Endothelial cell of hepatic sinusoid (primary cell): ENCODE data around the gene ANO4.
"Not testable (repeated sequence)": the region's sequence is repeated elsewhere in the genome, so short reads cannot be mapped to it uniquely, and the experiment has no call there.

Source experiments
- in situ Hi-C: cut with HindIII; loops from 2 replicates; pipeline ENCODE4 v1.10.0; 2017; ENCODE audit warnings: low sequenced_read_pairs

ANO4 gene

DNA sequence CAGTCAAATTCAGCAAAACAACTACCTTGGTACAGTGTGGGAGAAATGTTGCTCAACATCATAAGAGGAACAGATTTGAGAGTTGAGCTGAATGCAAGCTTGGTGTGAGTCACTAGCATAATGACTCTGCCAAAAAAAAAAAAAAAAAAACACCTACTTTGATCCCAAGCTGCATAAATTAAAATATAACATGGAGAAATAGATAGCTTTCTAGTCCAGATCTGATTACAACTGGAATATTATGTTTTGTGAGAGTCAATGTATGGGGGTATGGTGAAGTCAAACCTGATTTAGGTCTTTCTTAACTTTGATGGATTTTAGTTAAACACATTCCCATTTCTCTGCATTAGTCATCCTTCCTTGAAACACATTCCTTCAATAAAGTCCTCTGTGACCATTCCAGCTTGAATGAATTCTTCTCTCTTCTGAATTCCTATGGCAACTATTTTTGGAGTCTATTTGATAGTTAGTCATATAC lies 227.4 kb downstream of the ANO4 start:
- in situ Hi-C loops: no loop called here

DNA sequence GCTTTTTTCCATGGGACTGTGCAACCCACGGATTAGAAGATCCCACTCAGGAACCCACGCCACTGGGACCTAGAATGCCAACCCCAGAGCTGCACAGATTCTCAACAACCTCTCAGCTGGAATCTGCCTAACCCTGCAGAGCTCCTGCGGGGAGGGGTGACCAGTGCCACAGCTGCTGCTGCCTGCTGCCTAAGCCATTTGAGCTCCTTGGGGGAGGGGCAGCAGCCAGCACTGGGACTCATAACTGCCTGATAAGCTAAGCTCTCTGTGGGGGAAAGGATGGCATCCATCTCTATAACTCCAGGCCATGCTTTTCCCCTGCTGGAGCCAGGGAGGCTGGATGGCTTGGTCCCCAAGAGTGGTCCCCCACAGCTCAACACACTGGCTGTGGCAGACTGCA lies 232.6 kb downstream of the ANO4 start:
- in situ Hi-C loops: no loop called here

DNA sequence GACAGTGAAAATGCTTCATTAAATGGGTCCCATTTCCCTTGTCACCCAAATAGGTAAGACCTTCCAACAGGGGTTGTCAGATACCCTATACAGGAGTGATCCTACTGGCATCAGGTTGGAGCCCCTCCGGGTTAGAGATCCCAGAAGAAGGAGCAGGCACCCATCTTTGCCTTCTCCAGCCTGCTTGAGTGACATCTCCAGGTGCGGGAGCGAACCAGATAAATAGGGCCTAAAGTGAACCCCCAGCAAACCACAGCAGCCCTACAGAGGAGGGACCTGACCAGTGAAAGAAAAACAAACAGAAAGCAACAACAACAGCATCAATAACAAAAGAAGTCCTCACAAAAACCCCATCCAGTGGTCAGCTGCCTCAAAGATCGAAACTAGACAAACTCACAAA lies 233.2 kb downstream of the ANO4 start:
- in situ Hi-C loops: no loop called here

DNA sequence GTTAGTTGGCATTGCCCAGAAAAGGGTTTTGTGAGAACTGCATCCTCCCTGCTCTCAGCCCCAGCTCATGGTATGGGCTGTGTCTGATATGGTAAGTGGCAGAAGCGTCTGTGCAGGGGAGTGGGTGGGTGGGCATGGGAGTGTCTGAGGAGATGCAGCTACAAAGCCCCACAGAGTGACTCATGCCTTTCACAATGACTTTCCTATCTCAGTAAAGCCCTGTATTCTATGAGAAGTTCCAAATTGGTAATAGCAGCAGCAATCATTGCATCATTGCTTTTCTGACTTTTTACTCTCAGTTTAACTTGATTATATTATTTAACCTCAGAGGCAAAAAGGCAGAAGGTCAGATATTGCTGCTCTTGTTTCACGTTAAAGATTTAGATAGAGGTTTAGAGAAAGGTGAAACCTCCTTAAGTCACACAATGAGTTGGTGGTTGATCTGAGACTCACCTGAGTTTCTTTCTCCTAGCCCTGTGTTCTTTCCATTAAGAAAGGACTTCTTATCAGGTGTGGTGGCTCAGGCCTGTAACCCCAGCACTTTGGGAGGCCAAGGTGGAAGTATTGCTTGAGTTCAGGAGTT lies 243.8 kb downstream of the ANO4 start:
- in situ Hi-C loops: no loop called here

DNA sequence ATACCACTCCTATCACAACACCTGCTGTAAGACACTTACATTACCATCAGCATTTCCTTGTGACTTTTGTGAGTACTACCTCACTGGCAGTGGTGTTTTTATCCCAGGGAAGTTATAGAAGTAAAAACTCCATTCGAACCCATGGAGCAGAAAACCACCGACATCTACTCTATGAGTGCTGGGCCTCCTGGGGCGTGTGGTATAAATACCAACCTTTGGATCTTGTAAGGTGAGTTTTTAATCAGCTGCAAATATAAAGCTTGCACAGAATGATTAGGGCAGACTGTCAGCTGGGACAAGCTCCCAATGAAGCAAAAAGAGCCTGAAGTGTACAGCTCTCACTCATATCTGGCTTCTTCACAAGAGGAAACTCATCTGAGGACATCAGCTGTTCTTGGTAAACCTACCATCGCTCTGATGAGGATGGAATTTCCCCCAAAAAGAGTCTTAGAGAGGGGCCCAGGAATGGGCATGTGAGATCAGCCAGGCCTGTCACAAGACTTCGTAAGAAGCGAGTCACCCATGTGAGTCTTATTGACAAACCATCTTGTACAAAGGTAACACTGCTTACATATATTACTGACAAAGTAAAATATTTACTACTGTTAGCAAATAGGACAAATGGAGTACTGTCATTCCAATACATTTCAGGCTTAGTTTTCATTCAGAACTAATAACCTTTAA lies 245.4 kb downstream of the ANO4 start:
- in situ Hi-C loops: no loop called here

DNA sequence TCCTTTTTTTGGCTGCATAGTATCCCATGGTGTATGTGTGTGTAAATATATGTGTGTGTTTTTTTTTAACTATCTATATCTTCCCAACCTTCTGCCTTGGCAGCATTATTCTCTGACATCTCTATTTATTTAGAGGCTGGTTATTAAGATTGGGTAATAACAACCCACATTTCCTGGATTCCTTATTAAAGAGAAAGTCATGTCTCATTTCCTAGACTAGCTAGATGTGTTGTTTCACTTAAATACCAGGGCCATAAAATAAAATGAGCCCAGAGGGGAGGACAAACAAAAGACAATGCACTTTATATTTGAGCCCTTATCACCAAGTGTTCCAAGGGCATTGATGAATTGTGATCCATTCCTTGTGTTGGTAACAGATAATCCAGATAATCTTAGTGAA lies 246.4 kb downstream of the ANO4 start:
- in situ Hi-C loops: no loop called here

DNA sequence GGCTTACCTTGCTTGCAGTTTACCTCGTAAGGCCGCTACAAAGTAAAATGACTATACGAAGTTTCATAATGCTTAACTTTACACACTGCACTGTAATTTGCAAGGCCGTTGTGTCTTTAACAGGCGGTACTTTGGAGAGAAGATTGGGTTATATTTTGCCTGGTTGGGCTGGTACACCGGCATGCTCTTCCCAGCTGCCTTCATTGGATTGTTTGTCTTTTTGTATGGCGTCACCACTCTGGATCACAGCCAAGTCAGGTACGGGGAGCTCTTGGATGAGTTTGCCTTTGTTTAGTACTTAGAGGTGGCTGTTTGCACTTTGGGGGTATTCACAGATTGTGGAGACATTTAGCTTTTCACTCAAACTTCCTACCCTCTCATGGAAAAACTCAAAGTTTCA lies 247.6 kb downstream of the ANO4 start:
- in situ Hi-C loops: no loop called here

DNA sequence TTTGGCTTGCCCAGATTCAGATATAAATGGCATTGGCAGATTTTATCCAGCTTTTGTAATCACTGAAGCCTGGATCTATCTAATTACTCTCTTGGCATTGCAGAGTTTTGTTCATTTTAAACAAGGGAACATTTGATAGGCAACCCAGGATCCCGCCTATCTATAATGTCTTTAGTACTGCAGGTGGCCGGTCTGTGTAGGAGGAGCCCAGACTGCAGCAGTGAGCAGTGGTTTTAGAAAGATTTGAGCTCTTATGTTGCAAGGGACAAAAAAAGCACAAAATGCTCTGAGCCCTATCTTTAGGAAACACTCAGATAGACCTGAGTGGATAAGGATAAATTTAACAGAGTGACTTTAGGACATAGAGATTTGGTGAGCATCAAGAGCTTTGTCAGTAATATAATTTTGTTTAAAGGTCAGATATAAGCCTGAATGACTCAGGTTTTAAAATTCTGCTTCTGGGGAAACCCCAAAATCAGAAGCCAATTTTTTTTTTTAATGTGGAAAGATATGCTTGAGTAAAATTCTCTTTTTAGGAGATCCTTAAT lies 250.0 kb downstream of the ANO4 start:
- in situ Hi-C loops: no loop called here

DNA sequence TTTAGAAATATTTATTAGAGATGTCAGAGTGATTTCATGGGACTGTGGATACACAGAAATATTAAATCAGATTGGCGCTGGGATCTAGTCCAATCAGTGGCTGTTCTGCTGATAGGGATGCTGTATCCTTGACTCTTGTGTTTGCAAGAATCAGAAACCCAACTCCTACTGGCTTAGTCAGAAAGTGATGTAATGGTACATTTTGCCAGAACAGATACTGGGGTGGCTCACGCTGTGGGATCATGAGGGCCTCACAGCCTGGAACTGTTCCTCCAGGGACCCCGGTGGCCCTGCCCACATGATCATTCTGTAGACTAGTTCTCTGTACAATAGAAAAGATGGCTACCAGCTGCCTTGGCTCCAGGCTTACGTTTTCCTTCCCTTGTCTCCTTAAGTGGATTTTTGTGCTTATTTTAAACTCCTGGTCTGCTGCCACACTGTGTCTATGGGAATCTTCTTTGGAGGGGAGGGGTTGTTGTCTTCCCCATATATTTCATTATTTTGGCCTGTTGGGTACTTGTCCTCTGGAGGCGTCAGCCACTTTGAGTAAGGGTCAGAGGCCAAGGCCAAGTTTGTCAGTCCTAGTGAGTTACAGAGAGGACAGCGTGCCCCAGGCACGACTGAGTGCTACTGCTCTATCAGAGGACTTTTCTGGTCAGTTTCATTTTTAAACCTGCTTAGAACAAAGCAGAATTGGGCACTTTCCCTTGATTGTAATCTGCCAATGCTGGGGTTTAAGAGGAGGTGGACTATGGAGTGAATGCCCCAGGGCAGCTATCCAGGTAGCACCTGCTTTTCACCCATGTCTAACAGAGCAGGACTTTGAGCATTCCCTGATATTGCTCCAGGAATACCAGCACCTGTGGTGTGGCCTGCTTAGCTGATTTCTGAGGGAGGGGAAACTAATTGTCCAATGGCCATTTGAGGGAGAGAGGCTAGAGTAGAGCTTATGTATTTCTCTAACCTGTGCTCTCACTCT lies 251.2 kb downstream of the ANO4 start:
- in situ Hi-C loops: no loop called here

DNA sequence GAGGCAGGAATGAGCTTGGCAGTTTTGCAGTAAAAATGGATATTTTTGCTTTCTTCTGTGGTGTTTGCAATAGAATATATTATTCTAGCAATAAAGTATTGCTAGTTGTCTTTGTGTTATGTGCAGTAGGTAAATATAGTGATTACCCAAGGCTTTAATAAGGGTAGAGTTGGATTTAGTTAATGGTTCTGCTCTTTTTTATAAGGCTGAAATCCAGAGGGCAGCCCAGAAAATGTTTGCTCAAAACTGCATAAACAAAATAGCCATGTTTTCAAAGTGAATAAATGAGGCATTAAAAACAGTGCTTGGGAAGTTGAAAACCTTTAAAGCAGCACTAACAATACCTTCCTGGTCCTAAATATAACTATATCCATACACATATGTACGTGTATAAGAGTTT lies 253.1 kb downstream of the ANO4 start:
- in situ Hi-C loops: no loop called here

DNA sequence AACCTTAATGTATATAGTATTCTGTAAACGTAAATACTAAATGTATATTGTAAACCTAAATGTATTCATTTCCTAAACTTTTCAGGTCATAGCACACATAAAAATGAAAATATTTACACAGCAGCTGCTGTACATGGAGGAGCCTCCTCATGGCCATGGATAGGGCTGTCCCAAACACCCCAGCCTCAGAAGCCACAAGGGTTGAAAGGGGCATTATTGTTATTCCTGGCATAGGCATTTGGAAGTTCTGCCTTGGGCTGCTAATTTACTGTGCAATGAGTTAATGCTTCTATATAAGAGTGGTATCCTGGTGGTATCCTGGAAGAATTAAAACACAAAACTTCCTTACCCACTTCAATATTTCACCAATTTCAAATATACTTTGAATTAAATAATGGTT lies 256.1 kb downstream of the ANO4 start:
- in situ Hi-C loops: loop anchor here (5.0 kb wide), 1 partner anchor 33 kb away; no protein-coding TSS in a partner anchor

DNA sequence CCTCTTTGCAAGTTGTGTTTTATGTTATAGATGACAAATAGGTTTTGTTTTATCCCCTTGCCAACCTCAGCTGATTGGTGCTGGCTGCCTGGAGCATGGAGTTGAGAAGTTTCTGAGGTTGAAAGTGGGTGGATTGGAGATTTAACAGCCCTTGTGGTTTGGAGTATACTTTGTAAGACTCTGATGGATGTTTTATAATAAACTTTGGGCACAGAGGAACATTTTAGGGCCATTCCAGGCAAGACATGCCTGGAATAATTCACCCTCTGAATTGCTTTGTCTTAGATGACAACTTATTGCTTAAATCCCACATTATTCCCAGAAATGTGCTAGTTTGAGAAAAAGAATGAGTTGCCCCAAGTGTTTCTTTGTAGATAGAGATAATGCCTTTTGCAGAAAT lies 256.6 kb downstream of the ANO4 start:
- in situ Hi-C loops: loop anchor here (5.0 kb wide), 1 partner anchor 34 kb away; no protein-coding TSS in a partner anchor

DNA sequence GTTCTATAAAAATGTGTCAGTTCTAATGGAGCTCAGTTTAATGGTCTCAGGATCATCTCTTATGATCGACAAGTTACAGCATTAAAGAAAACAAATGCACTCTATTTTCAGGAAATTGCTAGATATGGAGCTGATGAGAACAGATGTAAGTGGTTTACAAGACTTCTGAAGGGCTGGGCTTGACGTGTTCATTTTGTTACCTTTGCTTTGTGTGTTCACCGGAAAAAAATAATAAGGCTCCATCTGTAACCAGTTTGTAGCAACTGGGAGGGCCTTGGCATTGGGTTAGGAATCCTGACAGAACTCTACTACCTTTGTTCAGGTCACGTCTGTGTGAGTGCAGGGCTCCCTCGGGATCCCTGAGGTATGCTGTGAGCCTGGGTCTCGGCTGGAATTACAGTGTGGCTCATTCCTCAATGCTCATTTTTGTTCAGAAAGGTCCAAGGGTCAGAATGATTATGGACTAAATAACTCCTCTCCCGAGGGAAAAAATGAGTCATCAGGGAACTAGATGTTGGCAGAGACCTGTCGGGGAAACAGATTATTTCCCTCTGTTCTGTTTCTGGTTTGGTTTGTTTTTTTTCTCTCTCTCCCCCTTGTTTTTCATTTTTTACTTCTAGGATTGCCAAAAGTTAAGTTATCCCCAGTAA lies 257.4 kb downstream of the ANO4 start:
- in situ Hi-C loops: loop anchor here (5.0 kb wide), 1 partner anchor 35 kb away; no protein-coding TSS in a partner anchor

DNA sequence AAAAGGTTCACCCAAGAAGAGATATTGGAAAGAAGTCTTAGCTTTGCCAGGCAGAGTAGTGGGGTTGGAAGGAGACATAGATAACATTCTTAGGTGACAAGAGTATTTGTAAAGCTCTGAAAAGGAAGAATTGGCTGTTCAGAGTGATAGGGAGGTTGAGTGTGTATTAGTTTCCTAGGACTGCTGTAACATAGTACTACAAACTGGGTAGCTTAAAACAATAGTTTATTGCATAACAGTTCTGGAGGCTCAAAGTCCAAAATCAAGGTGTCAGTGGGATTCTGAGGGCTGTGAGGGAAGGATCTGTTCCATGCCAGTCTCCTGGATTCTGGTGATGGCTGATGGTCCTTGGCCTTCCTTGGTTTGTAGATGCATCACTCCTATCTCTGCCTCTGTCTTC lies 258.6 kb downstream of the ANO4 start:
- in situ Hi-C loops: loop anchor here (5.0 kb wide), 1 partner anchor 36 kb away; no protein-coding TSS in a partner anchor

DNA sequence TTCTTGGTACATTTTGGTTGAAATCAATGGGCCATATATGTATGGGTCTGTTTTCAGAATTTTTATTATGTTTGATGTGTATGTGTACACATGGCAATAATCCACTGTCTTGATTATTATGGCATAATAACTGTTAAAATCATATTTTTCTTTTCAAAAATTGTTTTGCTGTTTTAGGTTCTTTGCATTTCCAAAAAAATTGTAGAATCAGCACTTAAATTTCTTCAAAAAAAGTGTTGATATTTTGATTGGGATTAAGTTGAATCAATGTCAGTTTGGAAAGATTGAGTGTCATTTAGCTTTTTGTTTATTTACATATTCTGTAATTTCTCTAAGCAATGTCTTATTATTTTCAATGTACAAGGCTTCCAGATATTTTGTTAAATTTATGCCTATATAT lies 261.4 kb downstream of the ANO4 start:
- in situ Hi-C loops: no loop called here

DNA sequence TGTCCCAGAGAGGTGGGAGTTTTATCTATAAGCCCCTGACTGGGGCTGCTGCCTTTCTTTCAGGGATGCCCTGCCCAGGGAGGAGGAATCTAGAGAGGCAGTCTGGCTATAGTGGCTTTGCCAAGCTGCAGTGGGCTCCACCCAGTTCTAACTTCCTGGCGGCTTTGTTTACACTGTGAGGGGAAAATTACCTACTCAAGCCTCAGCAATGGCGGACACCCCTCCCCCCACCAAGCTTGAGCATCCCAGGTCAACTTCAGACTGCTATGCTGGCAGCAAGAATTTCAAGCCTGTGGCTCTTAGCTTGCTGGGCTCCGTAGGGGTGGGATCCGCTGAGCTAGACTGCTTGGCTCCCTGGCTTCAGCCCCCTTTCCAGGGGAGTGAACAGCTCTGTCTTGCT lies 267.9 kb downstream of the ANO4 start:
- in situ Hi-C loops: not testable (repeated sequence)

DNA sequence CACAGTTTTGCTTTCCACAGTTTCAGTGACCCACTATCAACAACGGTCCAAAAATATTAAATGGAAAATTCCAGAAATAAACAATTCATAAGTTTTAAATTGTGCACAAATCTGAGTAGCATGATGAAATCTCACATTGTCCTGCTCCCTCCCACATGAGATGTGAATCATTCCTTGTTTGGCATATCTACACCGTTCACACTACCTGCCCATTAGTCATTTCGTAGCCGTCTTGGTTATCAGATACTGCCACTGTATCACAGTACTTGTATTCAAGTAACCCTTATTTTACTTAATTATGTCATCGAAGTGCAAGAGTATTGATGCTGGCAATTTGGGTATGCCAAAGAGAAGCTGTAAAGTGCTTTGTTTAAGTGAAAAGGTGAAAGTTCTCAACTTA lies 270.1 kb downstream of the ANO4 start:
- in situ Hi-C loops: no loop called here

DNA sequence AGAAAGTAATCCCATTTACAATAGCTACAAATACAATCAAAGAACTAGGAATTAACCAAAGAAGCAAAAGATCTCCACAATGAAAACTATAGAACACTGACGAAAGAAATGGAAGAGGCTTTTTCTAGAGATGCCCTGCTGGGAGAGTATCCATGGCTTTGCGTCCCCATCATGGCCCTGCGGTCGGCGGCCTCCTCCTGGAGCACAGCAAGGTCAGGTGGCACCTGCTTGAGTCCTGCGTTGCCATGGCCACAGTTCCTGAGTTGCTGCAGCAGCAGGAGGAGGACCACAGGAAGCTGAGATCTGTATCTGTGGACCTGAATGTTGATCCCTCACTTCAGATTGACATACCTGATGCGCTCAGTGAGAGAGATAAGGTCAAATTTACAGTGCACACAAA lies 271.9 kb downstream of the ANO4 start:
- in situ Hi-C loops: no loop called here

DNA sequence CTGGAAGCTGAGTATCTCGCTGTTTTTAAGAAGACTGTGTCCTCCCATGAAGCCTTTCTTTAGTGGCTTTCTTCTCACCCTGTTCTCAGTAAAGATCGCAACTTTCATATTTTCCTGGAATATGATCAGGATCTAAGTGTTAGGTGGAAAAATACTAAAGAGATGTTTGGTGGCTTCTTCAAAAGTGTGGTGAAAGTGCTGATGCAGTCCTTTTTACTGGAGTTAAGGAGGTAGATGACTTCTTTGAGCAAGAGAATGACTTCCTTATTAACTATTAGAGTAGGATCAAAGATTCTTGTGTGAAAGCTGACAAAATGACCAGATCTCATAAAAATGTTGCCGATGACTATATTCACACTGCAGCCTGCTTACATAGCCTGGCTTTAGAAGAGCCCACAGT lies 273.8 kb downstream of the ANO4 start:
- in situ Hi-C loops: no loop called here

DNA sequence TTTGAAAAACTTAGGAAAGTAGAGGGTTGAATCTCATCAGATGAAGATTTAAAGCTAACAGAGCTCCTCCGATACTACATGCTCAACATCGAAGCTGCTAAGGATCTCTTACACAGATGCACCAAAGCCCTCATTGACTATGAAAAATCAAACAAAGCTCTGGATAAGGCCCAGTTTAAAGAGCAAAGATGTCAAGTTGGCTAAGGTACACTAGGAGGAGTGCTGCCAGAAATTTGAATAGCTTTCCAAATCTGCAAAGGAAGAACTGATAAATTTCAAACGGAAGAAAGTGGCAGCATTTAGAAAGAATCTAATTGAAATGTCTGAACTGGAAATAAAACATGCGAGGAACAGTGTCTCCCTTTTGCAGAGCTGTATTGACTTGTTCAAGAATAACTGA lies 274.3 kb downstream of the ANO4 start:
- in situ Hi-C loops: no loop called here
